NCI-H1436 (cell line): ENCODE data around the gene DPYD.

Experiments used
- DNase-seq: peaks from one replicate; lab custom pipeline; 2025; lab: John Stamatoyannopoulos, UW

Gene DPYD

GRCh38 chr1:97433094-97433823 is 487.6 kb downstream of the DPYD start:
- DNase-seq: no peak

GRCh38 chr1:97427371-97427770 is 493.5 kb downstream of the DPYD start:
- DNase-seq: no peak

- DNase-seq: no peak
Observed at GRCh38 chr1:97424209-97424608, 496.6 kb downstream of the DPYD start.

GRCh38 chr1:97423403-97423802 is 497.4 kb downstream of the DPYD start:
- no peak for DNase-seq

GRCh38 chr1:97417661-97418060 is 503.2 kb downstream of the DPYD start:
- DNase-seq: no peak

- DNase-seq: no peak
Observed at GRCh38 chr1:97414682-97415312, 506.0 kb downstream of the DPYD start.

GRCh38 chr1:97412737-97413136 is 508.1 kb downstream of the DPYD start:
- DNase-seq: no peak

GRCh38 chr1:97412166-97412565 is 508.7 kb downstream of the DPYD start:
- no peak for DNase-seq

- no peak for DNase-seq
Observed at GRCh38 chr1:97396463-97396862, 524.4 kb downstream of the DPYD start.

- DNase-seq: no peak
Observed at GRCh38 chr1:97392701-97393100, 528.1 kb downstream of the DPYD start.

GRCh38 chr1:97385536-97386277 is 535.1 kb downstream of the DPYD start:
- no peak for DNase-seq

- DNase-seq: no peak
Observed at GRCh38 chr1:97384294-97384968, 536.4 kb downstream of the DPYD start.

GRCh38 chr1:97383797-97384196 is 537.0 kb downstream of the DPYD start:
- DNase-seq: no peak

GRCh38 chr1:97382206-97382605 is 538.6 kb downstream of the DPYD start:
- DNase-seq: no peak

GRCh38 chr1:97379387-97380075 is 541.3 kb downstream of the DPYD start:
- DNase-seq: no peak

- no peak for DNase-seq
Observed at GRCh38 chr1:97378596-97378995, 542.2 kb downstream of the DPYD start.

- DNase-seq: no peak
Observed at GRCh38 chr1:97377432-97378034, 543.3 kb downstream of the DPYD start.

- DNase-seq: no peak
Observed at GRCh38 chr1:97373000-97373399, 547.8 kb downstream of the DPYD start.

- DNase-seq: no peak
Observed at GRCh38 chr1:97372531-97372930, 548.3 kb downstream of the DPYD start.

- no peak for DNase-seq
Observed at GRCh38 chr1:97368296-97368695, 552.5 kb downstream of the DPYD start.

- no peak for DNase-seq
Observed at GRCh38 chr1:97366984-97367383, 553.9 kb downstream of the DPYD start.

- DNase-seq: no peak
Observed at GRCh38 chr1:97365026-97365425, 555.8 kb downstream of the DPYD start.
